ENCODE results near the gene BSPH1.
"Not testable (repeated sequence)": the region's sequence is repeated elsewhere in the genome, so short reads cannot be mapped to it uniquely, and the experiment has no call there.

The BSPH1 gene

GRCh38 chr19:47992070-47992469 lies at the start of gene BSPH1:
Gene BSPH1 (minus strand): TSS chr19:47992170. CDS start chr19:47992081, 89 bp downstream.
- DNase-seq = no peak
- in situ Hi-C loops (cut with HindIII; ENCODE audit: low pct_ligation_motif_present, low pct_unique_long_range_greater_than_20kb, low sequenced_read_pairs) = no loop called here

GRCh38 chr19:48036765-48037164 lies 44.8 kb upstream of the BSPH1 start:
- in situ Hi-C loops (cut with HindIII; ENCODE audit: low pct_ligation_motif_present, low pct_unique_long_range_greater_than_20kb, low sequenced_read_pairs) = no loop called here
- no peak for DNase-seq

- no peak for DNase-seq
- in situ Hi-C loops (cut with HindIII; ENCODE audit: low pct_ligation_motif_present, low pct_unique_long_range_greater_than_20kb, low sequenced_read_pairs) = no loop called here
Measured at GRCh38 chr19:48033604-48034003, 41.6 kb upstream of the BSPH1 start.

- in situ Hi-C loops (cut with HindIII; ENCODE audit: low pct_ligation_motif_present, low pct_unique_long_range_greater_than_20kb, low sequenced_read_pairs) = no loop called here
- no peak for DNase-seq
Measured at GRCh38 chr19:48030073-48030472, 38.1 kb upstream of the BSPH1 start.

GRCh38 chr19:48029431-48029830 lies 37.5 kb upstream of the BSPH1 start:
- no peak for DNase-seq
- in situ Hi-C loops (cut with HindIII; ENCODE audit: low pct_ligation_motif_present, low pct_unique_long_range_greater_than_20kb, low sequenced_read_pairs) = no loop called here

GRCh38 chr19:48025480-48025879 lies 33.5 kb upstream of the BSPH1 start:
- in situ Hi-C loops (cut with HindIII; ENCODE audit: low pct_ligation_motif_present, low pct_unique_long_range_greater_than_20kb, low sequenced_read_pairs) = no loop called here
- DNase-seq = no peak

- no peak for DNase-seq
- in situ Hi-C loops (cut with HindIII; ENCODE audit: low pct_ligation_motif_present, low pct_unique_long_range_greater_than_20kb, low sequenced_read_pairs) = no loop called here
Measured at GRCh38 chr19:48023518-48023917, 31.5 kb upstream of the BSPH1 start.

GRCh38 chr19:48023011-48023410 lies 31.0 kb upstream of the BSPH1 start:
- in situ Hi-C loops (cut with HindIII; ENCODE audit: low pct_ligation_motif_present, low pct_unique_long_range_greater_than_20kb, low sequenced_read_pairs) = no loop called here
- no peak for DNase-seq

GRCh38 chr19:48020686-48021085 lies 28.7 kb upstream of the BSPH1 start:
- in situ Hi-C loops (cut with HindIII; ENCODE audit: low pct_ligation_motif_present, low pct_unique_long_range_greater_than_20kb, low sequenced_read_pairs) = no loop called here
- no peak for DNase-seq

- DNase-seq = no peak
Measured at GRCh38 chr19:48010932-48011758, 19.2 kb upstream of the BSPH1 start.

GRCh38 chr19:48006762-48007161 lies 14.8 kb upstream of the BSPH1 start:
- in situ Hi-C loops (cut with HindIII; ENCODE audit: low pct_ligation_motif_present, low pct_unique_long_range_greater_than_20kb, low sequenced_read_pairs) = no loop called here
- no peak for DNase-seq

More at GRCh38 chr19:48010932-48011758, 19.2 kb upstream of the BSPH1 start:
- in situ Hi-C loops (cut with HindIII; ENCODE audit: low pct_ligation_motif_present, low pct_unique_long_range_greater_than_20kb, low sequenced_read_pairs) = no loop called here

GRCh38 chr19:48004236-48004635 lies 12.3 kb upstream of the BSPH1 start:
- in situ Hi-C loops (cut with HindIII; ENCODE audit: low pct_ligation_motif_present, low pct_unique_long_range_greater_than_20kb, low sequenced_read_pairs) = no loop called here
- DNase-seq = no peak

- in situ Hi-C loops (cut with HindIII; ENCODE audit: low pct_ligation_motif_present, low pct_unique_long_range_greater_than_20kb, low sequenced_read_pairs) = no loop called here
- no peak for DNase-seq
Measured at GRCh38 chr19:48000846-48001245, 8.9 kb upstream of the BSPH1 start.

- in situ Hi-C loops (cut with HindIII; ENCODE audit: low pct_ligation_motif_present, low pct_unique_long_range_greater_than_20kb, low sequenced_read_pairs) = no loop called here
- DNase-seq = no peak
Measured at GRCh38 chr19:47998800-47999199, 6.8 kb upstream of the BSPH1 start.

- DNase-seq = no peak
- in situ Hi-C loops (cut with HindIII; ENCODE audit: low pct_ligation_motif_present, low pct_unique_long_range_greater_than_20kb, low sequenced_read_pairs) = no loop called here
Measured at GRCh38 chr19:47996230-47996727, 4.3 kb upstream of the BSPH1 start.

GRCh38 chr19:47994209-47994802 lies 2.3 kb upstream of the BSPH1 start, which contains the start of gene ELSPBP1:
Gene ELSPBP1 (plus strand): TSS chr19:47994632. CDS start chr19:48008668, 14,036 bp downstream.
- DNase-seq = no peak
- in situ Hi-C loops (cut with HindIII; ENCODE audit: low pct_ligation_motif_present, low pct_unique_long_range_greater_than_20kb, low sequenced_read_pairs) = no loop called here

GRCh38 chr19:47991191-47991808 lies 670 bp downstream of the BSPH1 start:
- no peak for DNase-seq
- in situ Hi-C loops (cut with HindIII; ENCODE audit: low pct_ligation_motif_present, low pct_unique_long_range_greater_than_20kb, low sequenced_read_pairs) = no loop called here

- DNase-seq = no peak
- in situ Hi-C loops (cut with HindIII; ENCODE audit: low pct_ligation_motif_present, low pct_unique_long_range_greater_than_20kb, low sequenced_read_pairs) = no loop called here
Measured at GRCh38 chr19:47973529-47973928, 18.4 kb downstream of the BSPH1 start.

- in situ Hi-C loops (cut with HindIII; ENCODE audit: low pct_ligation_motif_present, low pct_unique_long_range_greater_than_20kb, low sequenced_read_pairs); DNase-seq: not testable (repeated sequence)
Measured at GRCh38 chr19:47955936-47956335, 36.0 kb downstream of the BSPH1 start.

All from ACHN (cell line).